GM12878 (cell line): ENCODE results near the gene NUMBL. TPM values are rescaled to one million over a fixed set of nuclear protein-coding genes. Genes with fewer than 3 reads are reported as not detected.
"Not testable (repeated sequence)": the region's sequence is repeated elsewhere in the genome, so short reads cannot be mapped to it uniquely, and the experiment has no call there.

Source experiments
- ATAC-seq: fragments of 200-7000 bp; cut with Tn5 transposase; 3 replicates; pipeline ENCODE4 v1.9.1; 2020; ENCODE audit warnings: mild to moderate bottlenecking, moderate library complexity
- BruUV-seq: library from RNA; stranded (reverse); fragments of 400-500 nt; replicated peaks from 2 replicates; lab custom pipeline; 2021; lab: Mats Ljungman, UMichigan
- CTCF ChIA-PET: fragments of 300-600 bp; sonication (Branson Sonifier 250); formaldehyde crosslinking; extraction: SDS; loops from one replicate; lab custom pipeline; 2021; ENCODE audit warnings: inconsistent platforms; lab: Yijun Ruan, JAX
- POLR2A ChIA-PET: fragments of 350-600 bp; formaldehyde crosslinking; extraction: SDS; loops from one replicate; lab custom pipeline; 2021; ENCODE audit warnings: inconsistent platforms; lab: Charles Lee
- RAD21 ChIA-PET: fragments of 300-600 bp; sonication (Branson Sonifier 250); formaldehyde crosslinking; loops from one replicate; lab custom pipeline; 2023; ENCODE audit warnings: antibody characterized with exemption; ENCODE audit not compliant: unreplicated experiment; lab: Charles Lee
- SMC1A ChIA-PET: fragments of 300-600 bp; sonication (Branson Sonifier 250); formaldehyde crosslinking; loops from one replicate; lab custom pipeline; 2023; ENCODE audit not compliant: unreplicated experiment, uncharacterized antibody; lab: Charles Lee
- DNase-seq: peaks from one replicate; pipeline ENCODE4 v3.0.0-alpha.2; 2011; ENCODE audit warnings: low read depth, low spot score
- FAIRE-seq: peaks from 3 replicates; lab custom pipeline; 2011; peaks lifted over from hg19 to GRCh38; lab: Jason Lieb, UNC
- H2AFZ ChIP-seq: 2 replicates; pipeline ENCODE4 v1.6.0; 2011; ENCODE audit warnings: low read depth, low read length, control low read depth; ENCODE audit not compliant: control insufficient read depth
- H3K27ac ChIP-seq: 2 replicates; pipeline ENCODE4 v1.5.1; 2011; ENCODE audit warnings: control low read depth; ENCODE audit not compliant: control insufficient read depth, insufficient read depth
- H3K27me3 ChIP-seq, 2 experiments: replicated peaks in 1 of 2; 2 replicates each; pipeline versions ENCODE4 v1.6.0 to v1.6.1; 2011; ENCODE audit warnings: low read length in 1 of 2; ENCODE audit not compliant: control insufficient read depth in 2 of 2, insufficient read depth in 2 of 2
- H3K36me3 ChIP-seq, 2 experiments: 2 replicates each; pipeline ENCODE4 v1.5.1; 2011; ENCODE audit warnings: low read length in 1 of 2; ENCODE audit not compliant: control insufficient read depth in 2 of 2, insufficient read depth in 2 of 2
- H3K4me1 ChIP-seq: 2 replicates; pipeline ENCODE4 v1.6.1; 2011; ENCODE audit warnings: mild to moderate bottlenecking, low read length, moderate library complexity, mixed read lengths; ENCODE audit not compliant: control insufficient read depth, insufficient read depth
- H3K4me2 ChIP-seq: 2 replicates; pipeline ENCODE4 v1.6.0; 2011; ENCODE audit warnings: control low read depth; ENCODE audit not compliant: control insufficient read depth, insufficient read depth
- H3K4me3 ChIP-seq: fragments of 200-600 bp; sonication (generic); 2 replicates; pipeline ENCODE4 v1.5.1; 2016
- H3K79me2 ChIP-seq: 2 replicates; pipeline ENCODE4 v1.6.0; 2011; ENCODE audit warnings: low read length; ENCODE audit not compliant: control insufficient read depth, insufficient read depth
- H3K9ac ChIP-seq: 2 replicates; pipeline ENCODE4 v1.8.0; 2011; ENCODE audit warnings: low read length, control low read depth, mixed read lengths; ENCODE audit not compliant: control insufficient read depth, insufficient read depth
- H3K9me3 ChIP-seq: replicated peaks from 3 replicates; pipeline ENCODE4 v1.5.1; 2011; ENCODE audit warnings: mild to moderate bottlenecking, low read length; ENCODE audit not compliant: control insufficient read depth, insufficient read depth
- H4K20me1 ChIP-seq: 2 replicates; pipeline ENCODE4 v1.6.0; 2011; ENCODE audit not compliant: control insufficient read depth, insufficient read depth
- EGR1 ChIP-seq, 2 experiments: IDR thresholded peaks; 1 replicate in 1 of 2; 2 replicates in 1 of 2; pipeline ENCODE4 v1.6.1; 2011 to 2012; ENCODE audit warnings: low read depth in 2 of 2, low read length in 2 of 2, borderline replicate concordance in 1 of 2, mild to moderate bottlenecking in 1 of 2, moderate library complexity in 1 of 2
- MYC ChIP-seq: IDR thresholded peaks from 2 replicates; pipeline ENCODE4 v1.6.1; 2011; ENCODE audit warnings: mild to moderate bottlenecking, low read length, moderate library complexity, inconsistent platforms; ENCODE audit not compliant: insufficient read depth, insufficient replicate concordance, insufficient read length, severe bottlenecking
- WGBS: methylation state at CpG from one replicate; pipeline ENCODE4 v1.1.6; 2016; ENCODE audit warnings: low lambda C conversion rate; ENCODE audit not compliant: insufficient replicate concordance, insufficient coverage; ENCODE audit errors: missing lambda C conversion rate; 5-methylcytosine and 5-hydroxymethylcytosine counted together
- in situ Hi-C: fragments of 300-500 bp; cut with MboI; formaldehyde crosslinking; loops from 9 replicates; pipeline ENCODE4 v1.14.3; 2018; ENCODE audit warnings: mixed read lengths
- intact Hi-C: fragments of 100-400 bp; cut with micrococcal nuclease; formaldehyde crosslinking; loops from one replicate; pipeline ENCODE4 v1.14.2; 2022; ENCODE audit not compliant: unreplicated experiment
- polyA plus RNA-seq, 11 experiments: library from polyadenylated mRNA; depleted of rRNA in 4 of 11; unstranded in 6 of 11; stranded (reverse) in 5 of 11; fragments of >200 nt; fragmentation: Nextera tagmentation in 4 of 11; fragmentation: Illumina TruSeq in 1 of 11; extraction: Ambion mirVana in 4 of 11; extraction: Trizol in 1 of 11; gene quantifications; 1 replicate in 1 of 11; 2 replicates in 10 of 11; pipeline versions ENCODE4 v1.2.1 to v1.2.3, GENCODE V29; 2011 to 2016; ENCODE audit warnings: inconsistent platforms in 2 of 11, missing spikeins in 2 of 11, low read depth in 1 of 11
- total RNA-seq, 4 experiments: library from RNA; depleted of rRNA in 3 of 4; stranded (reverse); fragments of >200 nt in 3 of 4; fragmentation: Illumina TruSeq in 1 of 4; extraction: Trizol in 1 of 4; gene quantifications; 2 replicates each; pipeline versions ENCODE4 v1.2.1 to v1.2.3, GENCODE V29; 2013 to 2021

The NUMBL gene
- total and polyA plus RNA-seq, 10 of the 15 experiments (the other 5 are each of a cell fraction or from before 2014, with no cell fraction given), result 0.16 to 9.4 (median 1.9) TPM

DNA sequence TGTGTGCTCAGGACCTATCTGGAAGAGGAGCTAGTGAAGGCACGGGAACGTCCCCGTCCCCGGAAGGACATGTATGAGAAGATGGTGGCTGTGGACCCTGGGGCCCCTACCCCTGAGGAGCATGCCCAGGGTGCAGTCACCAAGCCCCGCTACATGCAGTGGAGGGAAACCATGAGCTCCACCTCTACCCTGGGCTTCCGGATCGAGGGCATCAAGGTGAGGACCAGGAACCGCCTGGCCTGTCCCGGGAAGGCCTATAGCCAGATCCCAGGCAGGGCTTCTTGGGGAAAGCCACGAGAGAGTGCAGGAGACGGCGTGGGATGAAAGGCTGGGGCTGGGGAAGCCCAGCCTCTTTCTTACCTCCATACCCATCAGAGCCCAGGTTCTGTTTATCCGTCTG, 42.7 kb upstream of the NUMBL start (continued):
- no peak for TF ChIP-seq MYC
- TF ChIP-seq EGR1 (IDR thresholded peaks at IDR 0.05; ENCODE audit: borderline replicate concordance in 1 of 2, low read depth in 2 of 2, low read length in 2 of 2), result no peak

DNA sequence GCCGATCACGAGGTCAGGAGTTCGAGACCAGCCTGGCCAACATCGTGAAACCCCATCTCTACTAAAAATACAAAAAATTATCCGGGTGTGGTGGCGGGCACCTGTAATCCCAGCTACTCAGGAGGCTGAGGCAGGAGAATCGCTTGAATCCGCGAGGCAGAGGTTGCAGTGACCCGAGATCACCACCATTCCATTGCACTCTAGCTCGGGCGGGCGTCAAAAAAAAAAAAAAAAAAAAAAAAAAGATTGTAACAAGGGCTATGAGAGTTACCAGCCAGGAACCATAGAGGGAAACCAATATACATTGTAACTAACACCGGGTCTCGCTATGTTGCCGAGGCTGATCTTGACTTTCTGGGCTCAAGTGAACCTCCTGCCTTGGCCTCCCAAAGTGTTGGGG, 41.9 kb upstream of the NUMBL start:
- FAIRE-seq, H3K4me2 ChIP-seq, in situ Hi-C loops, H3K9ac ChIP-seq, H3K27ac ChIP-seq, BruUV-seq, H3K4me3 ChIP-seq, ATAC-seq, H3K27me3 ChIP-seq, H3K9me3 ChIP-seq, RAD21 ChIA-PET, H2AFZ ChIP-seq, H4K20me1 ChIP-seq, DNase-seq, intact Hi-C loops, H3K4me1 ChIP-seq, CTCF ChIA-PET, H3K36me3 ChIP-seq, H3K79me2 ChIP-seq: not testable (repeated sequence)
- WGBS, result 98% methylated on average over 13 of the region's 16 CpGs
- ChIA-PET POLR2A (interaction anchor here (0.6 kb wide), 1 partner anchor 31 kb away, joined by 6 read pairs; no protein-coding TSS in a partner anchor), SMC1A (interaction anchor here (0.6 kb wide), 1 partner anchor 235 kb away, joined by 3 read pairs; no protein-coding TSS in a partner anchor)

DNA sequence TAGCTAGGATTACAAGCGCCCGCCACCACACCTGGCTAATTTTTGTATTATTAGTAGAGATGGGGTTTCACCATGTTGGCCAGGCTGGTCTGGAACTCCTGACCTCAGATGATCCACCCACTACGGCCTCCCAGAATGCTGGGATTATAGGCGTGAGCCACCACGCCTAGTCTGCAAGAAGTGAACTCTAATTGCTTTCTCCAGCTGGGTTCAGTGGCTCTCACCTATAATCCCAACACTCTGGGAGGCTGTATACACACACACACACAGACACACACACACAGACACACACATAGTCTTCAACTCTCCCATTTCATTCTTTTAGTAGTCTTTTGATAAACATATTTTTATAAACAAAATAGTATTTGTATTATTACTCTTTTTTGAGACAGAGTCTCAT, 39.6 kb upstream of the NUMBL start:
- H3K79me2 ChIP-seq, in situ Hi-C loops, H3K27me3 ChIP-seq, H2AFZ ChIP-seq, H4K20me1 ChIP-seq, H3K4me3 ChIP-seq, intact Hi-C loops, H3K36me3 ChIP-seq, H3K9me3 ChIP-seq, FAIRE-seq, RAD21 ChIA-PET, H3K27ac ChIP-seq, H3K4me1 ChIP-seq, H3K9ac ChIP-seq, H3K4me2 ChIP-seq, DNase-seq, ATAC-seq, CTCF ChIA-PET, BruUV-seq: not testable (repeated sequence)
- POLR2A ChIA-PET, result interaction anchor here (0.6 to 1.2 kb wide), 4 partner anchors 14 to 817 kb away, joined by 3 to 4 read pairs (median 3); partner anchors contain the start of gene COQ8B
- WGBS, result 94% methylated on average over 5 of the region's 5 CpGs
- SMC1A ChIA-PET, result interaction anchor here (1.0 to 1.2 kb wide), 2 partner anchors 17 to 19 kb away, joined by 3 read pairs; no protein-coding TSS in a partner anchor
